GM21447 (cell line): Measurements from ENCODE around the gene NUP153.
A peak's percentile ranks its signal among the peaks of the same experiment; 100 is the strongest.
"Not testable (repeated sequence)": the region's sequence is repeated elsewhere in the genome, so short reads cannot be mapped to it uniquely, and the experiment has no call there.

Experiments used
- ATAC-seq: cut with Tn5 transposase; IDR thresholded peaks from one replicate; pipeline ENCODE4 v1.9.1; 2021; ENCODE audit not compliant: unreplicated experiment

NUP153 gene

GRCh38 chr6:17706580-17707370, at the start of gene NUP153:
Gene NUP153 (minus strand): TSS chr6:17706925. CDS start chr6:17706387, 538 bp downstream.
- peak; percentile 48 for ATAC-seq

- ATAC-seq = no peak
These were observed 47.5 kb upstream of the NUP153 start for GRCh38 chr6:17754254-17754653.

GRCh38 chr6:17745324-17745723, 38.6 kb upstream of the NUP153 start:
- ATAC-seq = not testable (repeated sequence)

- not testable (repeated sequence) for ATAC-seq
These were observed 38.1 kb upstream of the NUP153 start for GRCh38 chr6:17744757-17745308.

- ATAC-seq = no peak
These were observed 37.5 kb upstream of the NUP153 start for GRCh38 chr6:17744019-17744756.

GRCh38 chr6:17741507-17741906, 34.8 kb upstream of the NUP153 start:
- ATAC-seq = no peak

GRCh38 chr6:17740559-17741220, 34.0 kb upstream of the NUP153 start:
- no peak for ATAC-seq

GRCh38 chr6:17737704-17738252, 31.1 kb upstream of the NUP153 start:
- no peak for ATAC-seq

GRCh38 chr6:17735311-17735710, 28.6 kb upstream of the NUP153 start:
- ATAC-seq = not testable (repeated sequence)

- ATAC-seq = no peak
These were observed 23.5 kb upstream of the NUP153 start for GRCh38 chr6:17730078-17730704.

- no peak for ATAC-seq
These were observed 22.7 kb upstream of the NUP153 start for GRCh38 chr6:17729223-17730077.

GRCh38 chr6:17728551-17729222, 22.0 kb upstream of the NUP153 start:
- ATAC-seq = no peak

- no peak for ATAC-seq
These were observed 18.4 kb upstream of the NUP153 start for GRCh38 chr6:17725083-17725482.

GRCh38 chr6:17724341-17724740, 17.6 kb upstream of the NUP153 start:
- ATAC-seq = no peak

GRCh38 chr6:17721671-17722070, 14.9 kb upstream of the NUP153 start:
- no peak for ATAC-seq

GRCh38 chr6:17719323-17720041, 12.8 kb upstream of the NUP153 start:
- ATAC-seq = no peak

GRCh38 chr6:17716221-17716620, 9.5 kb upstream of the NUP153 start:
- ATAC-seq = no peak
